SK-N-SH (cell line): ENCODE results near the gene C14orf132. TPM values are rescaled to one million over a fixed set of nuclear protein-coding genes. Genes with fewer than 3 reads are reported as not detected.
A peak's percentile ranks its signal among the peaks of the same experiment; 100 is the strongest.

Experiments
- CTCF ChIA-PET: fragments of 300-600, 350-600 bp; formaldehyde crosslinking; extraction: SDS; loops from one replicate; lab custom pipeline; 2021; lab: Yijun Ruan, JAX
- POLR2A ChIA-PET: fragments of 350-600 bp; sonication (Branson Sonifier 250); formaldehyde crosslinking; extraction: SDS; loops from one replicate; lab custom pipeline; 2020; ENCODE audit warnings: antibody characterized with exemption, inconsistent platforms; lab: Yijun Ruan, JAX
- DNase-seq: peaks from one replicate; pipeline ENCODE4 v3.0.0; 2012
- H2AFZ ChIP-seq: fragments of 200-600 bp; sonication (generic); 2 replicates; pipeline ENCODE4 v1.8.1; 2016; ENCODE audit warnings: antibody characterized with exemption, mild to moderate bottlenecking, low read depth
- H3F3A ChIP-seq: fragments of 200-600 bp; sonication (generic); replicated peaks from 2 replicates; pipeline ENCODE3; 2016; ENCODE audit warnings: antibody characterized with exemption, mild to moderate bottlenecking; ENCODE audit not compliant: insufficient read depth
- H3K27ac ChIP-seq, 2 experiments: fragments of 200-500 bp in 1 of 2; fragments of 200-600 bp in 1 of 2; sonication (Bioruptor generic) in 1 of 2; sonication (generic), shearing (Covaris generic) in 1 of 2; 2 replicates each; pipeline versions ENCODE4 v1.5.1 to v1.6.1; 2014 to 2016; ENCODE audit warnings: low read depth in 2 of 2, inconsistent platforms in 1 of 2, low read length in 1 of 2, mild to moderate bottlenecking in 1 of 2, mixed read lengths in 1 of 2
- H3K27me3 ChIP-seq: fragments of 200-600 bp; sonication (generic), shearing (Covaris generic); 2 replicates; pipeline ENCODE4 v1.6.1; 2016; ENCODE audit warnings: mixed run types; ENCODE audit not compliant: insufficient read depth
- H3K36me3 ChIP-seq, 2 experiments: fragments of 200-500 bp in 1 of 2; fragments of 200-600 bp in 1 of 2; sonication (Bioruptor generic) in 1 of 2; sonication (generic) in 1 of 2; replicated peaks in 1 of 2; 2 replicates each; pipeline versions ENCODE3 to v1.5.1; 2014 to 2016; ENCODE audit warnings: low read length in 1 of 2, mild to moderate bottlenecking in 1 of 2; ENCODE audit not compliant: insufficient read depth in 2 of 2, control insufficient read depth in 1 of 2
- H3K4me1 ChIP-seq, 2 experiments: fragments of 200-500 bp in 1 of 2; fragments of 200-600 bp in 1 of 2; sonication (Bioruptor generic) in 1 of 2; sonication (generic), shearing (Covaris generic) in 1 of 2; 2 replicates each; pipeline versions ENCODE4 v1.5.1 to v1.6.1; 2014 to 2016; ENCODE audit warnings: low read depth in 1 of 2, low read length in 1 of 2, mixed run types in 1 of 2; ENCODE audit not compliant: insufficient read depth in 2 of 2, control insufficient read depth in 1 of 2
- H3K4me2 ChIP-seq: fragments of 200-600 bp; sonication (generic), shearing (Covaris generic); 2 replicates; pipeline ENCODE4 v1.6.1; 2017; ENCODE audit warnings: mixed run types
- H3K4me3 ChIP-seq, 2 experiments: fragments of 200-500 bp in 1 of 2; fragments of 200-600 bp in 1 of 2; sonication (Bioruptor generic) in 1 of 2; sonication (generic), shearing (Covaris generic) in 1 of 2; 2 replicates each; pipeline versions ENCODE4 v1.5.1 to v1.8.1; 2014 to 2016; ENCODE audit warnings: low read depth in 2 of 2, inconsistent platforms in 1 of 2, low read length in 1 of 2, mild to moderate bottlenecking in 1 of 2, mixed read lengths in 1 of 2, moderate library complexity in 1 of 2
- H3K79me2 ChIP-seq: fragments of 200-600 bp; sonication (generic); 2 replicates; pipeline ENCODE4 v1.8.1; 2017; ENCODE audit warnings: mild to moderate bottlenecking; ENCODE audit not compliant: insufficient read depth
- H3K9ac ChIP-seq: fragments of 200-600 bp; sonication (generic); 2 replicates; pipeline ENCODE4 v1.6.1; 2017; ENCODE audit warnings: mixed run types
- H3K9me2 ChIP-seq: fragments of 200-600 bp; sonication (generic); 2 replicates; pipeline ENCODE4 v1.6.1; 2017; ENCODE audit warnings: mixed run types
- H3K9me3 ChIP-seq: fragments of 200-600 bp; sonication (generic); 2 replicates; pipeline ENCODE4 v1.6.1; 2017; ENCODE audit warnings: mixed run types, mild to moderate bottlenecking, moderate library complexity
- H4K20me1 ChIP-seq: fragments of 200-600 bp; sonication (generic); 2 replicates; pipeline ENCODE4 v1.6.1; 2017; ENCODE audit warnings: mild to moderate bottlenecking, mixed run types; ENCODE audit not compliant: insufficient read depth
- CHD2 ChIP-seq: fragments of 150-350 bp; IDR thresholded peaks from 2 replicates; pipeline ENCODE4 v1.6.1; 2018; ENCODE audit warnings: low read length; ENCODE audit not compliant: partially characterized antibody
- ELF1 ChIP-seq: IDR thresholded peaks from 2 replicates; pipeline ENCODE4 v1.4.0; 2012
- EP300 ChIP-seq, 2 experiments: IDR thresholded peaks; 2 replicates each; pipeline versions ENCODE4 v1.4.0 to v1.6.1; 2012; ENCODE audit warnings: borderline replicate concordance in 1 of 2, low read depth in 1 of 2, low read length in 1 of 2
- EZH2phosphoT487 ChIP-seq: fragments of 200-600 bp; sonication (generic); IDR thresholded peaks from 2 replicates; pipeline ENCODE4 v1.6.1; 2017; ENCODE audit warnings: low read depth, mixed run types, mild to moderate bottlenecking, antibody characterized with exemption, moderate library complexity, borderline replicate concordance
- GATA2 ChIP-seq: sonication (generic); formaldehyde crosslinking; IDR thresholded peaks from 2 replicates; pipeline ENCODE4 v1.5.0; 2020; ENCODE audit warnings: mild to moderate bottlenecking, missing genetic modification reagents
- JUND ChIP-seq: IDR thresholded peaks from 2 replicates; pipeline ENCODE4 v1.4.0; 2012
- NFIC ChIP-seq: IDR thresholded peaks from 2 replicates; pipeline ENCODE4 v1.4.0; 2012; ENCODE audit warnings: borderline replicate concordance
- POLR2AphosphoS5 ChIP-seq: IDR thresholded peaks from 2 replicates; pipeline ENCODE4 v1.6.1; 2012; ENCODE audit warnings: low read depth, low read length
- RAD21 ChIP-seq: IDR thresholded peaks from 2 replicates; pipeline ENCODE4 v1.6.1; 2012; ENCODE audit warnings: mild to moderate bottlenecking, low read length
- RCOR1 ChIP-seq: fragments of 150-350 bp; IDR thresholded peaks from 2 replicates; pipeline ENCODE4 v1.6.1; 2017; ENCODE audit warnings: antibody characterized with exemption, low read length
- RFX5 ChIP-seq: IDR thresholded peaks from 2 replicates; pipeline ENCODE4 v1.6.1; 2012; ENCODE audit warnings: mild to moderate bottlenecking, improper control_type of control experiment, low read length
- TCF12 ChIP-seq: IDR thresholded peaks from 2 replicates; pipeline ENCODE4 v1.4.0; 2012
- WGBS: methylation state at CpG from one replicate; pipeline ENCODE4 v1.1.6; 2017; ENCODE audit warnings: low lambda C conversion rate; 5-methylcytosine and 5-hydroxymethylcytosine counted together
- polyA plus RNA-seq, 3 experiments: library from polyadenylated mRNA; depleted of rRNA; stranded (reverse); fragments of >200 nt; gene quantifications; 2 replicates each; pipeline ENCODE4 v1.2.3, GENCODE V29; 2012
- TF ChIP-seq, protein P1 (sequence below): IDR thresholded peaks from 2 replicates; pipeline ENCODE4 v1.4.0; 2012; ENCODE audit warnings: low read depth
- TF ChIP-seq, protein P2 (sequence below): IDR thresholded peaks from 2 replicates; pipeline ENCODE4 v1.6.1; 2012; ENCODE audit warnings: mild to moderate bottlenecking, low read depth, low read length, moderate library complexity
- TF ChIP-seq, protein P3 (sequence below): fragments of 150-350 bp; IDR thresholded peaks from 2 replicates; pipeline ENCODE4 v1.6.1; 2017; ENCODE audit warnings: antibody characterized with exemption, low read length, low read depth, borderline replicate concordance

C14orf132 gene
- polyA plus RNA-seq, 1 of the 3 experiments (the other 2 are of a cell fraction) = 5.5 TPM

DNA sequence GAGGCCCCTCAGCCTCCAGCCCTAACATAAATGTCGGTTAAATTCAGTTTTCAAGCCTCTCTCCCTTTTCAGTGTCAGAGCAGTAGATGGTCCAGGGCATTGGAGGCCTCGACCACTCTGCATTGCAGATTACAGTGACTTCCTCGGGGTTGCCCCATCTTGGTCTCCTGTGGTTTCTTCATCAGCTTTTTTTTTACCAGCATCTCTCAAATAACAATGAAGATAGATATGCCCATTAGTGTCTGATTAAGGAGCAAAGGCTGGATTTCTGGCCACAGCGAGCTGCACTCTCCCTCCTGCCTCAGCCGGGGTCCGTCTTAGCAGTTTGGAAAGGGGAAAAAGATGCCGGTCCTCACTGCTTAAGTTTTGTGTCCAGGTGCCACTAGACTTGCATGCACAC, 49.7 kb downstream of the C14orf132 start:
- Histone ChIP-seq H3K27ac (peak overlapping the region in 1 of 2 experiments; percentile 99; a peak in 1 of 4 replicates), H4K20me1 (no peaks in the 10 kb centered on the region), H3F3A (no peaks in the 10 kb centered on the region), H3K79me2 (no peaks in the 10 kb centered on the region; the same call in 1 of the 2 replicates), H3K9ac (no peak overlapping the region), H3K4me1 (peaks cover 17 to 83% of the 10 kb centered on the region in 2 experiments), H3K36me3 (peaks cover 0 to 7% of the 10 kb centered on the region in 2 experiments), H3K4me2 (no peak overlapping the region), H3K4me3 (no peak overlapping the region), H3K27me3 (no peaks in the 10 kb centered on the region), H2AFZ (no peak overlapping the region), H3K9me2 (no peaks in the 10 kb centered on the region), H3K9me3 (no peaks in the 10 kb centered on the region)
- ChIA-PET CTCF (interaction anchor here (0.9 to 37.1 kb wide), 4 partner anchors 9 to 190 kb away, joined by 4 to 920 read pairs (median 12); no protein-coding TSS in a partner anchor), POLR2A (no interaction called here)
- 92% methylated on average over 7 of the region's 7 CpGs for WGBS
- DNase-seq = no peak
- TF ChIP-seq ELF1 = no peak
- no peak for TF ChIP-seq TCF12
- TF ChIP-seq JUND = no peak
- TF ChIP-seq, protein P1, sequence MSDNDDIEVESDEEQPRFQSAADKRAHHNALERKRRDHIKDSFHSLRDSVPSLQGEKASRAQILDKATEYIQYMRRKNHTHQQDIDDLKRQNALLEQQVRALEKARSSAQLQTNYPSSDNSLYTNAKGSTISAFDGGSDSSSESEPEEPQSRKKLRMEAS = no peak

DNA sequence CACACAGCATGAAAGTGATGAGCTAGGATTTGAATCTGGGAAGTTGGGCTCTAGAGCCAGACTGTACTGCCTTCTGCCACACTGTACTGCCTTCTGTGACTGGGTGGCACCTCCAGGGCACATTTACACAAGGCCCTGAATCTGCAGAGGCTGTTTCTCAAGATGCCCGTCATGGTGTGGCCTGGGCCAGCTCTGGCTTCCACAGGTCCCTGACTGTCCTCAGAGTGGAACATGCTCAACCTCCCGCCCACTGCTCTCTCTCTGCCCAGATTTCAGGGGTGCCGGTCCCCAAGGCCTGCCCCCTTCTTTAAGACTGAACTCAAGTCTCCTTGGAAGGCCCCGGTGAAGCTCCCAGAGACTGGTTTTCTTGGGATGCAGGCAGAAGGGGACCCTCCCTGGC, 50.2 kb downstream of the C14orf132 start:
- no peaks in the 10 kb centered on the region for H3K27me3 ChIP-seq

DNA sequence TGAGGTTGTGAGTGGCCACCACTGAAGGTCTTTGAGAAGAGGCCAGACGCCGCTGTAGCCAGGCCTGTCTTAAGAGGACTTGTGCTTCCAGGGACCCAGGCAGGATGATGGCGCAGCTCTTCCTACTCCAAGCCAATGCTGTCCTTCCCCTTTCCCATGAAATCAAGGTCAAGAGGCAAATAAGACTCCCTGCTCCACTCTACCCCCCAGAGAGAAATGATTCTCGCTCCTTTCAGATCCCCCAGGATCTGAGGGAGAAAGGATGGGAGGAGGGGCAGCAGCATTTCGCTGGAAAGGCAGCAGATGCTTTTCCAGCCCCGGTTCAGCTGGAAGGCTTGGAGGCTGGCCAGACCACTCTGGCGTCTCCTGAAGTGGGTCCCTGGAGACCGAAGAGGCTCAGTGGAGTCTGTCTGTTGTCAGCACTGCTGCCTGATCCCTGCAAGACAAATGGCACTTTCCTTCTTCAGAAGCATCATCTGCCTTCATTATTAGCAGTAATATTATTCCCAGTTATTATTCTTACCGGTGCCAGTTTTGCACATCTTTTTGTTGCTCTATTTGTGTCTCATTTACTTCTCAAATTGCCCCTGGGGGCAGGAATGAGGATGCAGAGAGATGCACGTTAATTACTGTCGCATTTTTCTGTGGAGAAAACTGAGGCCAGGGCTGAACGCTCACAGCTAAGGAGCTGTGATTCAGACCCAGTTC, 51.4 kb downstream of the C14orf132 start:
- Histone ChIP-seq H3K4me3 (no peak overlapping the region; a peak in 1 of 4 replicates), H3K9ac (no peak overlapping the region), H3K27me3 (no peaks in the 10 kb centered on the region), H3K27ac (peak overlapping the region; percentile 33 to 99; a peak in 3 of 4 replicates), H3K4me2 (peak overlapping the region; percentile 59; the same call in 1 of the 2 replicates), H2AFZ (no peak overlapping the region), H3K36me3 (peaks cover 0 to 7% of the 10 kb centered on the region in 2 experiments), H3K9me2 (no peaks in the 10 kb centered on the region), H3F3A (no peaks in the 10 kb centered on the region), H3K4me1 (peaks cover 21 to 86% of the 10 kb centered on the region in 2 experiments), H4K20me1 (no peaks in the 10 kb centered on the region), H3K79me2 (no peaks in the 10 kb centered on the region; the same call in 1 of the 2 replicates), H3K9me3 (no peaks in the 10 kb centered on the region)
- DNase-seq = peak; percentile 83
- POLR2A ChIA-PET = interaction anchor here (1.1 to 1.7 kb wide), 4 partner anchors 12 to 184 kb away, joined by 3 to 7 read pairs (median 4); no protein-coding TSS in a partner anchor
- CTCF ChIA-PET = interaction anchor here (1.0 to 37.1 kb wide), 7 partner anchors 8 to 189 kb away, joined by 3 to 920 read pairs (median 9); no protein-coding TSS in a partner anchor
- WGBS = 32% methylated on average over 11 of the region's 12 CpGs
- TF ChIP-seq, protein P2, sequence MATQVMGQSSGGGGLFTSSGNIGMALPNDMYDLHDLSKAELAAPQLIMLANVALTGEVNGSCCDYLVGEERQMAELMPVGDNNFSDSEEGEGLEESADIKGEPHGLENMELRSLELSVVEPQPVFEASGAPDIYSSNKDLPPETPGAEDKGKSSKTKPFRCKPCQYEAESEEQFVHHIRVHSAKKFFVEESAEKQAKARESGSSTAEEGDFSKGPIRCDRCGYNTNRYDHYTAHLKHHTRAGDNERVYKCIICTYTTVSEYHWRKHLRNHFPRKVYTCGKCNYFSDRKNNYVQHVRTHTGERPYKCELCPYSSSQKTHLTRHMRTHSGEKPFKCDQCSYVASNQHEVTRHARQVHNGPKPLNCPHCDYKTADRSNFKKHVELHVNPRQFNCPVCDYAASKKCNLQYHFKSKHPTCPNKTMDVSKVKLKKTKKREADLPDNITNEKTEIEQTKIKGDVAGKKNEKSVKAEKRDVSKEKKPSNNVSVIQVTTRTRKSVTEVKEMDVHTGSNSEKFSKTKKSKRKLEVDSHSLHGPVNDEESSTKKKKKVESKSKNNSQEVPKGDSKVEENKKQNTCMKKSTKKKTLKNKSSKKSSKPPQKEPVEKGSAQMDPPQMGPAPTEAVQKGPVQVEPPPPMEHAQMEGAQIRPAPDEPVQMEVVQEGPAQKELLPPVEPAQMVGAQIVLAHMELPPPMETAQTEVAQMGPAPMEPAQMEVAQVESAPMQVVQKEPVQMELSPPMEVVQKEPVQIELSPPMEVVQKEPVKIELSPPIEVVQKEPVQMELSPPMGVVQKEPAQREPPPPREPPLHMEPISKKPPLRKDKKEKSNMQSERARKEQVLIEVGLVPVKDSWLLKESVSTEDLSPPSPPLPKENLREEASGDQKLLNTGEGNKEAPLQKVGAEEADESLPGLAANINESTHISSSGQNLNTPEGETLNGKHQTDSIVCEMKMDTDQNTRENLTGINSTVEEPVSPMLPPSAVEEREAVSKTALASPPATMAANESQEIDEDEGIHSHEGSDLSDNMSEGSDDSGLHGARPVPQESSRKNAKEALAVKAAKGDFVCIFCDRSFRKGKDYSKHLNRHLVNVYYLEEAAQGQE = no peak
- TF ChIP-seq, protein P3, sequence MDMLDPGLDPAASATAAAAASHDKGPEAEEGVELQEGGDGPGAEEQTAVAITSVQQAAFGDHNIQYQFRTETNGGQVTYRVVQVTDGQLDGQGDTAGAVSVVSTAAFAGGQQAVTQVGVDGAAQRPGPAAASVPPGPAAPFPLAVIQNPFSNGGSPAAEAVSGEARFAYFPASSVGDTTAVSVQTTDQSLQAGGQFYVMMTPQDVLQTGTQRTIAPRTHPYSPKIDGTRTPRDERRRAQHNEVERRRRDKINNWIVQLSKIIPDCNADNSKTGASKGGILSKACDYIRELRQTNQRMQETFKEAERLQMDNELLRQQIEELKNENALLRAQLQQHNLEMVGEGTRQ = no peak
- TF ChIP-seq POLR2AphosphoS5 (peak; percentile 41; the same call in 1 of the 2 replicates), TCF12 (peak; percentile 88), RFX5 (0 out of 2 replicates have a peak, but pooled peaks have one; percentile 11), NFIC (peak; percentile 87), RCOR1 (peak; percentile 70), CHD2 (peak; percentile 95), EP300 (IDR thresholded peaks at IDR 0.05; ENCODE audit: borderline replicate concordance in 1 of 2, low read depth in 1 of 2, low read length in 1 of 2) (peak; percentile 38 to 76; a peak in 3 of 4 replicates), JUND (peak; percentile 38; the same call in 1 of the 2 replicates)

More for the DNA sequence above, 50.2 kb downstream of the C14orf132 start:
- POLR2A ChIA-PET = no interaction called here
- Histone ChIP-seq H3K27ac (peak overlapping the region in 1 of 2 experiments; percentile 99; a peak in 2 of 4 replicates), H3F3A (no peaks in the 10 kb centered on the region), H3K9ac (no peak overlapping the region), H3K9me2 (no peaks in the 10 kb centered on the region), H3K36me3 (peaks cover 0 to 7% of the 10 kb centered on the region in 2 experiments), H3K79me2 (no peaks in the 10 kb centered on the region; the same call in 1 of the 2 replicates), H3K4me1 (peaks cover 17 to 83% of the 10 kb centered on the region in 2 experiments), H2AFZ (no peak overlapping the region), H3K4me3 (no peak overlapping the region), H4K20me1 (no peaks in the 10 kb centered on the region), H3K9me3 (no peaks in the 10 kb centered on the region), H3K4me2 (no peak overlapping the region)
- TF ChIP-seq RAD21 (no peak), EZH2phosphoT487 (no peak), GATA2 (CRISPR knock-in tag) (no peak)
- WGBS = 100% methylated on average over 2 of the region's 4 CpGs
- CTCF ChIA-PET = interaction anchor here (0.9 to 37.1 kb wide), 5 partner anchors 9 to 190 kb away, joined by 3 to 920 read pairs (median 4); no protein-coding TSS in a partner anchor
- no peak for DNase-seq
